CD14-positive monocyte (primary cell): ENCODE results near the gene TNPO1. TPM values are rescaled to one million over a fixed set of nuclear protein-coding genes. Genes with fewer than 3 reads are reported as not detected.

Experiments used
- DNase-seq, 3 donors: peaks; one replicate each; pipeline ENCODE4 v3.0.0-alpha.2; 2011 to 2022
- H2AFZ ChIP-seq: 2 replicates; pipeline ENCODE4 v1.6.0; 2012; ENCODE audit warnings: mild to moderate bottlenecking, low read depth, low read length, inconsistent platforms; ENCODE audit not compliant: insufficient read depth, poor library complexity, severe bottlenecking
- H3K27ac ChIP-seq, 2 donors: 1 replicate in 1 of 2; 2 replicates in 1 of 2; pipeline ENCODE4 v1.5.1; 2012 to 2013; ENCODE audit warnings: low read length in 2 of 2, control low read depth in 1 of 2, inconsistent platforms in 1 of 2, low read depth in 1 of 2, mild to moderate bottlenecking in 1 of 2
- H3K27me3 ChIP-seq, 2 donors: one replicate each; pipeline versions ENCODE4 v1.6.0 to v1.6.1; 2011 to 2013; ENCODE audit warnings: low read length in 2 of 2; ENCODE audit not compliant: control insufficient read depth in 2 of 2, insufficient read depth in 2 of 2
- H3K36me3 ChIP-seq, 2 donors: replicated peaks in 1 of 2; 1 replicate in 1 of 2; 2 replicates in 1 of 2; pipeline versions ENCODE4 v1.5.1 to v1.6.1; 2012 to 2013; ENCODE audit warnings: low read length in 2 of 2, control low read depth in 1 of 2, inconsistent platforms in 1 of 2, mild to moderate bottlenecking in 1 of 2; ENCODE audit not compliant: insufficient read depth in 2 of 2, control insufficient read depth in 1 of 2
- H3K4me1 ChIP-seq, 2 donors: 1 replicate in 1 of 2; 2 replicates in 1 of 2; pipeline versions ENCODE4 v1.5.1 to v1.6.1; 2012 to 2013; ENCODE audit warnings: low read length in 2 of 2, control low read depth in 1 of 2, inconsistent platforms in 1 of 2, mild to moderate bottlenecking in 1 of 2, moderate library complexity in 1 of 2; ENCODE audit not compliant: insufficient read depth in 2 of 2, control insufficient read depth in 1 of 2
- H3K4me2 ChIP-seq: replicated peaks from 2 replicates; pipeline ENCODE3; 2012; ENCODE audit warnings: low read length, moderate library complexity, mild to moderate bottlenecking; ENCODE audit not compliant: poor library complexity, severe bottlenecking; ENCODE audit errors: extremely low read depth
- H3K4me3 ChIP-seq, 3 experiments: fragments of 200-600 bp in 1 of 3; sonication (generic) in 1 of 3; replicated peaks in 1 of 3; 1 replicate in 2 of 3; 2 replicates in 1 of 3; pipeline ENCODE4 v1.5.1; 2011 to 2013; ENCODE audit warnings: low read length in 3 of 3, mild to moderate bottlenecking in 3 of 3, control low read depth in 2 of 3, low read depth in 2 of 3, inconsistent platforms in 1 of 3, moderate library complexity in 1 of 3
- H3K79me2 ChIP-seq: 2 replicates; pipeline ENCODE4 v1.6.0; 2012; ENCODE audit warnings: mild to moderate bottlenecking, control low read depth, inconsistent platforms, low read length, moderate library complexity; ENCODE audit not compliant: insufficient read depth
- H3K9ac ChIP-seq: 2 replicates; pipeline ENCODE4 v1.6.0; 2017; ENCODE audit warnings: low read length, mild to moderate bottlenecking; ENCODE audit not compliant: insufficient read depth, poor library complexity, severe bottlenecking
- H3K9me3 ChIP-seq, 2 donors: replicated peaks in 1 of 2; 1 replicate in 1 of 2; 2 replicates in 1 of 2; pipeline versions ENCODE4 v1.5.1 to v1.6.1; 2012 to 2013; ENCODE audit warnings: low read length in 2 of 2, control low read depth in 1 of 2; ENCODE audit not compliant: control insufficient read depth in 1 of 2, insufficient read depth in 1 of 2
- H4K20me1 ChIP-seq: 2 replicates; pipeline ENCODE4 v1.6.0; 2012; ENCODE audit warnings: mild to moderate bottlenecking, low read length, control low read depth, moderate library complexity; ENCODE audit not compliant: insufficient read depth
- H3K27ac Mint-ChIP-seq, 7 donors: one replicate each; pipeline ENCODE4 v1.8.0; 2020; ENCODE audit warnings: mild to moderate bottlenecking in 7 of 7, mixed read lengths in 7 of 7, moderate library complexity in 6 of 7, inconsistent platforms in 2 of 7
- H3K27me3 Mint-ChIP-seq, 3 donors: one replicate each; pipeline ENCODE4 v1.8.0; 2021 to 2022; ENCODE audit warnings: low read depth in 3 of 3, mild to moderate bottlenecking in 3 of 3, mixed read lengths in 3 of 3, moderate library complexity in 3 of 3, inconsistent platforms in 1 of 3
- H3K36me3 Mint-ChIP-seq, 2 donors: one replicate each; pipeline ENCODE4 v1.8.0; 2020; ENCODE audit warnings: mixed read lengths in 2 of 2, inconsistent platforms in 1 of 2, mild to moderate bottlenecking in 1 of 2
- H3K4me1 Mint-ChIP-seq: one replicate; pipeline ENCODE4 v1.8.0; 2020; ENCODE audit warnings: mild to moderate bottlenecking, mixed read lengths
- H3K4me3 Mint-ChIP-seq, 2 donors: one replicate each; pipeline ENCODE4 v1.8.0; 2020; ENCODE audit warnings: mild to moderate bottlenecking in 2 of 2, mixed read lengths in 2 of 2, moderate library complexity in 1 of 2
- H3K9me3 Mint-ChIP-seq, 7 donors: one replicate each; pipeline ENCODE4 v1.8.0; 2020 to 2022; ENCODE audit warnings: mixed read lengths in 7 of 7, mild to moderate bottlenecking in 6 of 7, moderate library complexity in 6 of 7, inconsistent platforms in 2 of 7
- WGBS: methylation state at CpG from one replicate; pipeline ENCODE4 v1.1.5; 2013; ENCODE audit warnings: missing lambda C conversion rate; ENCODE audit not compliant: insufficient coverage; 5-methylcytosine and 5-hydroxymethylcytosine counted together
- intact Hi-C, 2 donors: fragments of 100-400 bp; cut with micrococcal nuclease; formaldehyde crosslinking; loops; one replicate each; pipeline versions ENCODE4 v1.15.0 to v1.15.1; 2023
- polyA plus RNA-seq, 3 donors: library from polyadenylated mRNA; depleted of rRNA in 1 of 3; unstranded in 2 of 3; stranded (reverse) in 1 of 3; fragments of 300-500 nt in 2 of 3; fragments of >200 nt in 1 of 3; fragmentation: Illumina TruSeq in 2 of 3; gene quantifications; 1 replicate in 2 of 3; 2 replicates in 1 of 3; pipeline ENCODE4 v1.2.3, GENCODE V29; 2012 to 2021
- TF ChIP-seq, protein P1 (sequence below): fragments of 200-600 bp; IDR thresholded peaks from one replicate; pipeline ENCODE4 v1.8.0; 2022; ENCODE audit warnings: antibody characterized with exemption, mild to moderate bottlenecking

The TNPO1 gene
- polyA plus RNA-seq, 3 donors, result 9.3 to 28.1 (median 26.3) TPM

DNA sequence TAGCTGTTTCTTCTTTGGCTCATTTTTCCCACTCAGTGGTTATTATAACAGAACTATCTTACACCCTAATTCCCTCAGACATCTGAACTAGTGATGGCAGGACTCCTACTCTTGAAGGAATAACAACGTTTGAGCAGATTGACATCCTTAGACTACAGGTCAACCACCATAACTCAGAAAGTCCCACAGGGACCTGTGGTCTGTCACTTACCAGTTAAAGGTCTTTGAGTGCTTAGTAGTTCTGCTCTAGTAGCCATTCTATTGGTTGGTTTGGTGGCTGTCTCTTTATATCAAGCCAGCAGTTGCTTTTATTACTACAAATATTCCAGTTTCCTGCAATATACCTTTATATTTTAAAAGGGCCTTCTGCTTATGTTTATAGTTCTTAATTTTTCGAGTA lies 72.1 kb downstream of the TNPO1 start:
- no peak overlapping the region for H3K4me2 ChIP-seq
- Mint-ChIP-seq H3K27ac (no peak overlapping the region), H3K9me3 (no peaks in the 10 kb centered on the region), H3K4me1 (no peaks in the 10 kb centered on the region), H3K4me3 (no peak overlapping the region), H3K36me3 (peaks cover 90 to 96% of the 10 kb centered on the region in 2 donors), H3K27me3 (no peaks in the 10 kb centered on the region)
- H3K79me2 ChIP-seq, result peaks cover 11% of the 10 kb centered on the region
- H3K4me3 ChIP-seq, result no peak overlapping the region
- no peak overlapping the region for H3K9ac ChIP-seq
- no peak overlapping the region for H2AFZ ChIP-seq
- TF ChIP-seq, protein P1, sequence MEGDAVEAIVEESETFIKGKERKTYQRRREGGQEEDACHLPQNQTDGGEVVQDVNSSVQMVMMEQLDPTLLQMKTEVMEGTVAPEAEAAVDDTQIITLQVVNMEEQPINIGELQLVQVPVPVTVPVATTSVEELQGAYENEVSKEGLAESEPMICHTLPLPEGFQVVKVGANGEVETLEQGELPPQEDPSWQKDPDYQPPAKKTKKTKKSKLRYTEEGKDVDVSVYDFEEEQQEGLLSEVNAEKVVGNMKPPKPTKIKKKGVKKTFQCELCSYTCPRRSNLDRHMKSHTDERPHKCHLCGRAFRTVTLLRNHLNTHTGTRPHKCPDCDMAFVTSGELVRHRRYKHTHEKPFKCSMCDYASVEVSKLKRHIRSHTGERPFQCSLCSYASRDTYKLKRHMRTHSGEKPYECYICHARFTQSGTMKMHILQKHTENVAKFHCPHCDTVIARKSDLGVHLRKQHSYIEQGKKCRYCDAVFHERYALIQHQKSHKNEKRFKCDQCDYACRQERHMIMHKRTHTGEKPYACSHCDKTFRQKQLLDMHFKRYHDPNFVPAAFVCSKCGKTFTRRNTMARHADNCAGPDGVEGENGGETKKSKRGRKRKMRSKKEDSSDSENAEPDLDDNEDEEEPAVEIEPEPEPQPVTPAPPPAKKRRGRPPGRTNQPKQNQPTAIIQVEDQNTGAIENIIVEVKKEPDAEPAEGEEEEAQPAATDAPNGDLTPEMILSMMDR, result no peak
- H3K9me3 ChIP-seq, result no peaks in the 10 kb centered on the region
- H4K20me1 ChIP-seq, result peaks cover 19% of the 10 kb centered on the region
- H3K4me1 ChIP-seq, result no peaks in the 10 kb centered on the region
- no peaks in the 10 kb centered on the region for H3K27me3 ChIP-seq
- peaks cover 88 to 99% of the 10 kb centered on the region in 2 donors for H3K36me3 ChIP-seq
- H3K27ac ChIP-seq, result no peak overlapping the region
- no CpG with 5 or more reads among the region's 2 CpGs for WGBS
- intact Hi-C loops, result no loop called here
- no peak for DNase-seq

GRCh38 chr5:72889324-72889723 lies 72.9 kb downstream of the TNPO1 start:
- H3K4me1 Mint-ChIP-seq, result no peaks in the 10 kb centered on the region
- peak overlapping the region in 1 of 7 donors; percentile 51 for H3K27ac Mint-ChIP-seq
- Histone ChIP-seq H2AFZ (no peak overlapping the region), H3K4me2 (no peak overlapping the region), H3K36me3 (peaks cover 88 to 99% of the 10 kb centered on the region in 2 donors), H3K4me3 (no peak overlapping the region), H3K79me2 (peaks cover 11% of the 10 kb centered on the region), H3K27ac (no peak overlapping the region), H3K27me3 (no peaks in the 10 kb centered on the region), H3K9me3 (no peaks in the 10 kb centered on the region), H4K20me1 (peaks cover 14% of the 10 kb centered on the region), H3K4me1 (no peaks in the 10 kb centered on the region), H3K9ac (no peak overlapping the region)
- peaks cover 90 to 96% of the 10 kb centered on the region in 2 donors for H3K36me3 Mint-ChIP-seq
- WGBS, result no CpG with 5 or more reads among the region's 5 CpGs
- TF ChIP-seq, protein P1, result no peak
- no peaks in the 10 kb centered on the region for H3K27me3 Mint-ChIP-seq
- intact Hi-C loops, result no loop called here
- no peaks in the 10 kb centered on the region for H3K9me3 Mint-ChIP-seq
- H3K4me3 Mint-ChIP-seq, result no peak overlapping the region
- no peak for DNase-seq
